H1 (cell line): Measurements from ENCODE around the gene DNAJB12. TPM values are rescaled to one million over a fixed set of nuclear protein-coding genes. Genes with fewer than 3 reads are reported as not detected.

ENCODE experiments used
- CTCF ChIA-PET: fragments of 300-600 bp; sonication (Branson Sonifier 250); formaldehyde crosslinking; loops from one replicate; lab custom pipeline; 2021; ENCODE audit not compliant: partially characterized antibody; lab: Charles Lee
- POLR2A ChIA-PET: fragments of 300-600 bp; sonication (Branson Sonifier 250); formaldehyde crosslinking; loops from one replicate; lab custom pipeline; 2021; ENCODE audit warnings: inconsistent platforms; ENCODE audit not compliant: partially characterized antibody; lab: Charles Lee
- DNase-seq, 2 experiments: peaks; one replicate each; pipeline versions ENCODE4 v3.0.0 to v3.0.0-alpha.2; 2010 to 2022; ENCODE audit warnings: low spot score in 2 of 2, low read depth in 1 of 2, mixed read lengths in 1 of 2
- FAIRE-seq: peaks from 2 replicates; lab custom pipeline; 2011; peaks lifted over from hg19 to GRCh38; lab: Jason Lieb, UNC
- H2AFZ ChIP-seq: 2 replicates; pipeline ENCODE4 v1.8.1; 2012; ENCODE audit warnings: low read length, inconsistent platforms
- H2AK5ac ChIP-seq: 2 replicates; pipeline ENCODE4 v1.6.1; 2013; ENCODE audit warnings: low read depth, low read length
- H2BK120ac ChIP-seq: replicated peaks from 2 replicates; pipeline ENCODE3; 2013; ENCODE audit warnings: low read depth, low read length, inconsistent platforms
- H2BK12ac ChIP-seq: 2 replicates; pipeline ENCODE4 v1.6.1; 2013; ENCODE audit warnings: low read depth, low read length
- H2BK15ac ChIP-seq: 2 replicates; pipeline ENCODE4 v1.6.1; 2013; ENCODE audit warnings: low read length
- H2BK20ac ChIP-seq: 2 replicates; pipeline ENCODE4 v1.6.1; 2013; ENCODE audit warnings: low read length
- H2BK5ac ChIP-seq: 2 replicates; pipeline ENCODE4 v1.6.1; 2013; ENCODE audit warnings: low read depth, low read length
- H3K14ac ChIP-seq: 2 replicates; pipeline ENCODE4 v1.6.1; 2013; ENCODE audit warnings: inconsistent platforms; ENCODE audit not compliant: insufficient read length
- H3K18ac ChIP-seq: 2 replicates; pipeline ENCODE4 v1.6.1; 2013; ENCODE audit warnings: low read length; ENCODE audit errors: extremely low read depth
- H3K23ac ChIP-seq: 2 replicates; pipeline ENCODE4 v1.6.1; 2013; ENCODE audit warnings: inconsistent platforms; ENCODE audit not compliant: insufficient read length
- H3K23me2 ChIP-seq: 2 replicates; pipeline ENCODE4 v1.6.1; 2013; ENCODE audit warnings: low read depth, low read length
- H3K27ac ChIP-seq: 2 replicates; pipeline ENCODE4 v1.6.1; 2011; ENCODE audit warnings: low read depth, low read length, inconsistent platforms
- H3K27me3 ChIP-seq, 4 experiments: replicated peaks in 1 of 4; 1 replicate in 1 of 4; 2 replicates in 3 of 4; pipeline versions ENCODE4 v1.6.1 to v1.8.1; 2011 to 2013; ENCODE audit warnings: low read length in 3 of 4, mild to moderate bottlenecking in 3 of 4, inconsistent platforms in 2 of 4, mixed read lengths in 2 of 4, moderate library complexity in 1 of 4; ENCODE audit not compliant: control insufficient read depth in 3 of 4, insufficient read depth in 3 of 4; ENCODE audit errors: extremely low read depth in 1 of 4
- H3K36me3 ChIP-seq, 4 experiments: 2 replicates each; pipeline versions ENCODE4 v1.6.1 to v1.8.1; 2011 to 2013; ENCODE audit warnings: mild to moderate bottlenecking in 4 of 4, low read length in 3 of 4, moderate library complexity in 2 of 4, control low read depth in 1 of 4, inconsistent platforms in 1 of 4; ENCODE audit not compliant: insufficient read depth in 4 of 4, control insufficient read depth in 2 of 4
- H3K4ac ChIP-seq: replicated peaks from 2 replicates; pipeline ENCODE3; 2013; ENCODE audit warnings: low read length, low read depth, mixed read lengths, inconsistent platforms; ENCODE audit not compliant: insufficient read length
- H3K4me1 ChIP-seq, 4 experiments: replicated peaks in 1 of 4; 1 replicate in 1 of 4; 2 replicates in 3 of 4; pipeline versions ENCODE4 v1.6.1 to v1.8.1; 2011 to 2013; ENCODE audit warnings: low read length in 3 of 4, inconsistent platforms in 2 of 4, mixed read lengths in 1 of 4; ENCODE audit not compliant: insufficient read depth in 4 of 4, control insufficient read depth in 3 of 4
- H3K4me2 ChIP-seq, 2 experiments: 2 replicates each; pipeline versions ENCODE4 v1.6.1 to v1.8.1; 2011 to 2013; ENCODE audit warnings: low read depth in 2 of 2, low read length in 2 of 2, control low read depth in 1 of 2, inconsistent platforms in 1 of 2, mild to moderate bottlenecking in 1 of 2; ENCODE audit not compliant: insufficient read depth in 1 of 2
- H3K4me3 ChIP-seq, 4 experiments: fragments of 200-600, 300-600 bp in 1 of 4; sonication (generic), shearing (Covaris generic), sonication (Bioruptor Twin) in 1 of 4; 2 replicates each; pipeline versions ENCODE4 v1.5.1 to v1.8.1; 2011 to 2016; ENCODE audit warnings: low read length in 4 of 4, low read depth in 3 of 4, control low read depth in 2 of 4, inconsistent platforms in 2 of 4, mild to moderate bottlenecking in 2 of 4, mixed read lengths in 1 of 4, moderate library complexity in 1 of 4; ENCODE audit not compliant: insufficient read depth in 2 of 4; ENCODE audit errors: extremely low read depth in 1 of 4
- H3K56ac ChIP-seq: replicated peaks from 2 replicates; pipeline ENCODE3; 2013; ENCODE audit warnings: low read depth, mild to moderate bottlenecking, mixed read lengths, low read length, inconsistent platforms; ENCODE audit not compliant: insufficient read length
- H3K79me1 ChIP-seq: 2 replicates; pipeline ENCODE4 v1.6.1; 2013; ENCODE audit warnings: low read depth, low read length, control low read depth
- H3K79me2 ChIP-seq, 2 experiments: 2 replicates each; pipeline versions ENCODE4 v1.6.1 to v1.8.1; 2012 to 2013; ENCODE audit warnings: low read length in 2 of 2, mild to moderate bottlenecking in 2 of 2, inconsistent platforms in 1 of 2; ENCODE audit not compliant: insufficient read depth in 2 of 2, control insufficient read depth in 1 of 2
- H3K9ac ChIP-seq, 4 experiments: replicated peaks in 1 of 4; 1 replicate in 1 of 4; 2 replicates in 3 of 4; pipeline versions ENCODE4 v1.6.1 to v1.8.1; 2011 to 2013; ENCODE audit warnings: low read depth in 3 of 4, low read length in 3 of 4, control low read depth in 2 of 4, mild to moderate bottlenecking in 2 of 4, moderate library complexity in 2 of 4, inconsistent platforms in 1 of 4; ENCODE audit errors: extremely low read depth in 1 of 4
- H3K9me3 ChIP-seq, 2 experiments: 2 replicates each; pipeline versions ENCODE4 v1.6.1 to v1.8.1; 2012 to 2013; ENCODE audit warnings: mild to moderate bottlenecking in 2 of 2, moderate library complexity in 2 of 2, control low read depth in 1 of 2, inconsistent platforms in 1 of 2, low read depth in 1 of 2, low read length in 1 of 2, mixed read lengths in 1 of 2; ENCODE audit not compliant: insufficient read depth in 2 of 2
- H4K20me1 ChIP-seq, 2 experiments: replicated peaks in 1 of 2; 2 replicates each; pipeline versions ENCODE3 to v1.8.1; 2011 to 2013; ENCODE audit warnings: inconsistent platforms in 2 of 2, low read length in 2 of 2, mild to moderate bottlenecking in 1 of 2; ENCODE audit not compliant: insufficient read depth in 2 of 2, control insufficient read depth in 1 of 2
- H4K5ac ChIP-seq: 2 replicates; pipeline ENCODE4 v1.6.1; 2013; ENCODE audit warnings: low read length, low read depth, mixed read lengths, inconsistent platforms; ENCODE audit not compliant: insufficient read length
- H4K8ac ChIP-seq: 2 replicates; pipeline ENCODE4 v1.8.0; 2013; ENCODE audit warnings: mild to moderate bottlenecking, moderate library complexity, low read length, inconsistent platforms; ENCODE audit not compliant: insufficient read depth; ENCODE audit errors: extremely low read depth
- H4K91ac ChIP-seq: replicated peaks from 2 replicates; pipeline ENCODE3; 2013; ENCODE audit warnings: low read length, mixed read lengths, inconsistent platforms; ENCODE audit not compliant: insufficient read length
- ASH2L ChIP-seq: fragments of 200-600, 300-600 bp; sonication (generic); IDR thresholded peaks from one replicate; pipeline ENCODE4 v1.7.1; 2017; ENCODE audit warnings: low read length
- CBX8 ChIP-seq: fragments of 300-800, 300-1000 bp; sonication (generic); IDR thresholded peaks from 2 replicates; pipeline ENCODE4 v1.7.1; 2016; ENCODE audit warnings: low read depth, low read length, borderline replicate concordance
- CTBP2 ChIP-seq: IDR thresholded peaks from 2 replicates; pipeline ENCODE4 v1.7.0; 2011; ENCODE audit warnings: borderline replicate concordance, mild to moderate bottlenecking, moderate library complexity, mixed read lengths, low read length; ENCODE audit not compliant: insufficient read depth, insufficient read length
- E2F6 ChIP-seq: IDR thresholded peaks from 2 replicates; pipeline ENCODE4 v1.6.1; 2012; ENCODE audit warnings: inconsistent platforms
- FOSL1 ChIP-seq: IDR thresholded peaks from 2 replicates; pipeline ENCODE4 v1.6.1; 2011; ENCODE audit warnings: mild to moderate bottlenecking, low read depth, low read length, moderate library complexity; ENCODE audit not compliant: insufficient read depth
- POLR2A ChIP-seq, 2 experiments: IDR thresholded peaks; 1 replicate in 1 of 2; 2 replicates in 1 of 2; pipeline ENCODE4 v1.6.1; 2011; ENCODE audit warnings: low read depth in 2 of 2, low read length in 2 of 2, mild to moderate bottlenecking in 2 of 2; ENCODE audit errors: control extremely low read depth in 1 of 2
- RXRA ChIP-seq: IDR thresholded peaks from 2 replicates; pipeline ENCODE4 v1.6.1; 2011; ENCODE audit warnings: low read depth, mild to moderate bottlenecking, low read length, moderate library complexity; ENCODE audit not compliant: insufficient read depth
- SIX5 ChIP-seq: IDR thresholded peaks from 2 replicates; pipeline ENCODE4 v1.6.1; 2011; ENCODE audit warnings: mild to moderate bottlenecking, low read depth, low read length
- TBP ChIP-seq: IDR thresholded peaks from 2 replicates; pipeline ENCODE4 v1.6.1; 2011; ENCODE audit warnings: low read depth, low read length, improper control_type of control experiment
- YY1 ChIP-seq: IDR thresholded peaks from 2 replicates; pipeline ENCODE4 v1.6.1; 2011; ENCODE audit warnings: low read depth, mild to moderate bottlenecking, low read length
- ZNF274 ChIP-seq: IDR thresholded peaks from 2 replicates; pipeline ENCODE4 v1.7.0; 2012; ENCODE audit warnings: low read length, borderline replicate concordance; ENCODE audit errors: extremely low read depth
- WGBS, 2 experiments: shearing (Covaris generic) in 1 of 2; methylation state at CpG; one replicate each; pipeline versions ENCODE4 v1.1.6 to v1.1.7; 2013 to 2015; ENCODE audit warnings: low lambda C conversion rate in 2 of 2, mixed read lengths in 2 of 2, inconsistent platforms in 1 of 2, low coverage in 1 of 2, missing lambda C conversion rate in 1 of 2; ENCODE audit not compliant: insufficient replicate concordance in 2 of 2, insufficient coverage in 1 of 2, insufficient read length in 1 of 2; ENCODE audit errors: extremely low coverage in 1 of 2, missing lambda C conversion rate in 1 of 2; 5-methylcytosine and 5-hydroxymethylcytosine counted together
- polyA plus RNA-seq, 7 experiments: library from polyadenylated mRNA; depleted of rRNA in 3 of 7; stranded (reverse) in 5 of 7; unstranded in 2 of 7; fragments of >200 nt in 5 of 7; fragments of 200-250 nt in 2 of 7; gene quantifications; 1 replicate in 5 of 7; 2 replicates in 1 of 7; 4 replicates in 1 of 7; pipeline versions ENCODE4 v1.2.1 to v1.2.3, GENCODE V29; 2011 to 2013; ENCODE audit warnings: missing spikeins in 2 of 7, mixed read lengths in 2 of 7
- total RNA-seq: library from RNA; stranded (reverse); fragmentation: NEBNext Ultra II Directional; extraction: Animal tissue kit (Norgen Biotek cat#: 25700); gene quantifications from 2 replicates; pipeline ENCODE4 v1.2.1, GENCODE V29; 2021
- TF ChIP-seq, protein P1 (sequence below): IDR thresholded peaks from 2 replicates; pipeline ENCODE4 v1.6.1; 2012; ENCODE audit warnings: inconsistent platforms

The DNAJB12 gene
- total and polyA plus RNA-seq, 2 of the 8 experiments (the other 6 are each of a cell fraction or from before 2014, with no cell fraction given): 10.8 to 20.5 TPM

DNA sequence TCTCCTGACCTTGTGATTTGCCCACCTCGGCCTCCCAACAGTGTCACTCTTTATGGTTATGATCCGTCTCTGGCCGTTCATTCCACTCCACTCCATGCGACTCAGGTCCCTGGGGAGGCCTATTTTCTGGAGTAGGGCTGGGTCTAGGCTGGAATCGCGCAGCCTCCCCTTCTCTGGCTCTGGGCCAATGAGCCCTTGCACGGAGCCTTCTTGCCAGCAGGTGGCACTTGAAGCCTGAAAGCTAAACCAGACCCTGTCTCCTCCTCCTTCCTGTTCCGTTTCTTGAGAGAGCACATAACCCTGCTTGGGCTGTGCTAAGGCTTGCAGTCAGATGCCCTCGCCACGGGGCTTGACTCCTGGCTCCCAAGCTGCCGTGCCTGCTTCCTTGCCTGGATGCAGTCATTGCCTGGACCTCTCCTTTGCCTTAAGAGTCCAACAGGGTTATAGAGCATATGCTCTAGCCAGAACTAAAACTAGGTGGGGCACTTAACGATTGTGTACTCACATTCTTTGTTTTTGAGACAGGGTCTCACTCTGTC is 9.6 kb upstream of the DNAJB12 start:
- Histone ChIP-seq H3K23me2 (no peaks in the 10 kb centered on the region), H2BK15ac (no peak overlapping the region), H4K8ac (no peak overlapping the region), H3K23ac (no peak overlapping the region), H3K79me2 (no peaks in the 10 kb centered on the region), H2BK120ac (no peak overlapping the region), H3K9me3 (no peaks in the 10 kb centered on the region), H3K27me3 (no peaks in the 10 kb centered on the region), H3K27ac (no peak overlapping the region), H3K36me3 (peaks cover 0 to 3% (median 0%) of the 10 kb centered on the region in 4 experiments; a peak in 1 of 8 replicates), H3K9ac (no peak overlapping the region), H3K14ac (no peak overlapping the region), H3K4me3 (no peak overlapping the region), H2AK5ac (no peak overlapping the region), H2BK12ac (0 out of 2 replicates have a peak overlapping the region, but pooled peaks have one; percentile 19), H3K4me1 (peaks cover 0 to 2% (median under 1%) of the 10 kb centered on the region in 4 experiments; a peak in 1 of 7 replicates), H2BK5ac (peak overlapping the region; percentile 73; the same call in 1 of the 2 replicates), H2BK20ac (no peak overlapping the region), H4K5ac (no peak overlapping the region), H4K20me1 (no peaks in the 10 kb centered on the region), H3K79me1 (no peaks in the 10 kb centered on the region), H3K4ac (no peak overlapping the region), H3K56ac (no peak overlapping the region), H3K4me2 (peak overlapping the region in 1 of 2 experiments; percentile 40; a peak in 1 of 4 replicates), H4K91ac (no peak overlapping the region), H2AFZ (no peak overlapping the region), H3K18ac (peak overlapping the region; percentile 62)
- DNase-seq: peak; percentile 73 to 91
- ChIA-PET POLR2A (interaction anchor here (0.6 to 2.3 kb wide), 5 partner anchors 10 to 696 kb away, joined by 3 to 9 read pairs (median 5); partner anchors contain the start of gene DNAJB12), CTCF (interaction anchor here (0.6 to 4.4 kb wide), 36 partner anchors 9 to 854 kb away, joined by 3 to 44 read pairs (median 3); partner anchors contain the start of gene DNAJB12)
- WGBS, 2 experiments: 42% methylated on average over 12 of the region's 12 CpGs; no CpG with 5 or more reads in 1 of the 2 experiments
- FAIRE-seq: peak; percentile 93
- TF ChIP-seq CBX8: no peak
- TF ChIP-seq E2F6: no peak
- TF ChIP-seq ZNF274: no peak
- no peak for TF ChIP-seq RXRA
- no peak for TF ChIP-seq YY1
- peak in 1 of 2 experiments; percentile 44; a peak in 1 of 3 replicates for TF ChIP-seq POLR2A (IDR thresholded peaks at IDR 0.05; ENCODE audit: control extremely low read depth in 1 of 2, low read depth in 2 of 2, low read length in 2 of 2)
- TF ChIP-seq SIX5: no peak
- TF ChIP-seq TBP: no peak
- no peak for TF ChIP-seq CTBP2
- TF ChIP-seq FOSL1: no peak
- TF ChIP-seq, protein P1, sequence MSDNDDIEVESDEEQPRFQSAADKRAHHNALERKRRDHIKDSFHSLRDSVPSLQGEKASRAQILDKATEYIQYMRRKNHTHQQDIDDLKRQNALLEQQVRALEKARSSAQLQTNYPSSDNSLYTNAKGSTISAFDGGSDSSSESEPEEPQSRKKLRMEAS: no peak
- TF ChIP-seq ASH2L: peak; percentile 25
